Astrocyte of the cerebellum (primary cell): Measurements from ENCODE around the gene MMP28.

Source experiments
- DNase-seq: peaks from one replicate; pipeline ENCODE4 v3.0.0-alpha.2; 2011; ENCODE audit warnings: low read depth
- H3K4me3 ChIP-seq: 2 replicates; pipeline ENCODE4 v1.5.1; 2011; ENCODE audit warnings: mild to moderate bottlenecking, low read depth, low read length, moderate library complexity
- in situ Hi-C: cut with HindIII; loops from 2 replicates; pipeline ENCODE4 v1.10.0; 2017; ENCODE audit warnings: low sequenced_read_pairs
- TF ChIP-seq, protein P1 (sequence below): IDR thresholded peaks from 2 replicates; pipeline ENCODE4 v1.5.1; 2012; ENCODE audit warnings: low read length, low read depth, moderate library complexity, mild to moderate bottlenecking; ENCODE audit errors: missing control alignments

MMP28 gene

DNA sequence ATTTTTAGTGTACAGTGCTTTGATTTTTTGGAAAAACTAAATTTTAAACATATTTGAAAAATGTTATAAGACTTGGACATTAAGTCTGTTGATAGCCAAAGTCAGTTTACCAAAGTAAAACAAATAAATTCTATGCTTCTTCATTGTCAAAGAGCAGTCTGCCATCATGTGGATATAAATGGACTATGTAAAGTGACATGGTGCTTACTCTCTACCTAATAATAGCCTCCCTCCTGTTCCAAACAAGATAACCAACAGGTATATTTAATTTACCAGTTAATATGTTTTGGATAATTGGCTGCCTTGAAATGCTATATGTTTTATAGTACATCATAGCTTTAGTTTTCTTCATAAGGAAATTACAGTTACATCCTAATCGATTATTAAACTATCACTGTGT lies 29.8 kb upstream of the MMP28 start:
- TF ChIP-seq, protein P1, sequence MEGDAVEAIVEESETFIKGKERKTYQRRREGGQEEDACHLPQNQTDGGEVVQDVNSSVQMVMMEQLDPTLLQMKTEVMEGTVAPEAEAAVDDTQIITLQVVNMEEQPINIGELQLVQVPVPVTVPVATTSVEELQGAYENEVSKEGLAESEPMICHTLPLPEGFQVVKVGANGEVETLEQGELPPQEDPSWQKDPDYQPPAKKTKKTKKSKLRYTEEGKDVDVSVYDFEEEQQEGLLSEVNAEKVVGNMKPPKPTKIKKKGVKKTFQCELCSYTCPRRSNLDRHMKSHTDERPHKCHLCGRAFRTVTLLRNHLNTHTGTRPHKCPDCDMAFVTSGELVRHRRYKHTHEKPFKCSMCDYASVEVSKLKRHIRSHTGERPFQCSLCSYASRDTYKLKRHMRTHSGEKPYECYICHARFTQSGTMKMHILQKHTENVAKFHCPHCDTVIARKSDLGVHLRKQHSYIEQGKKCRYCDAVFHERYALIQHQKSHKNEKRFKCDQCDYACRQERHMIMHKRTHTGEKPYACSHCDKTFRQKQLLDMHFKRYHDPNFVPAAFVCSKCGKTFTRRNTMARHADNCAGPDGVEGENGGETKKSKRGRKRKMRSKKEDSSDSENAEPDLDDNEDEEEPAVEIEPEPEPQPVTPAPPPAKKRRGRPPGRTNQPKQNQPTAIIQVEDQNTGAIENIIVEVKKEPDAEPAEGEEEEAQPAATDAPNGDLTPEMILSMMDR: no peak
- no peak overlapping the region for H3K4me3 ChIP-seq
- DNase-seq: no peak
- in situ Hi-C loops: no loop called here

DNA sequence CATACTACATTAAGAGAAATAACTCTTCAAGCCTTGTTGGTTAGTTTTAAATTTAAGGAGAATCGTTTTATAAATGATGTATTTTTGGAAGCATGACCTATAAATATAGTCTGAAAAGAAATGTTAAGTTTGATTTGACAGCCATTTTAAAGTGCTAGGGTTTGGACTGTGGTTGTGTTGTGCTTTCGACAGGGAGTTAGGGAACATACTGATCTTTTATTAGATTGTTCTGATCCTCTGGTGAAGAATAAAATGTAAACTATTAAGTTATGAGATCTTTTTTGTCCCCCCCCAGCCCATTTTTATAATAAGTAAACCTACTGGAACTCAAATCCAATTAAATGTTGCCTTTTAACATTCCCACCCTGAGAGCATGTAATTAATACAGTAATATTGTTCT lies 25.9 kb upstream of the MMP28 start:
- TF ChIP-seq, protein P1: no peak
- DNase-seq: no peak
- no peak overlapping the region for H3K4me3 ChIP-seq
- in situ Hi-C loops: no loop called here

DNA sequence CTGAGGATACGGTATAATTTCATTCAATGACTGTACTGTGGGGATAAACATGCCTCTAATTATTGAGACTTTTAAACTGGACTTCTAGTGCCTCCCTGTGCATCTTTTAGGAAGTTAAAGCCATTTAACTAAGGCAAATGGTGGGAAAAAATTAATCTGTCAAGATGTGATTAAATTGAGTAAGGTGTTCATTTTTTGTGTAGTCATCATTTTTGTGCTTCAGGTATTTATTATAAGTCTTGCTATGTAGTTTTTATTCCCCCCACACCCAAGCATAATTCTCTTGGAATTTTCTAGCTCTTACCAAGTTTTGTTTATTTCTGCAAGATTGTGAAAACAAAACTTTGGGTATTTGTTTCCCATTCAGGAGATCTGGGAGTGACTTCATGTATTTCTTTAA lies 24.0 kb upstream of the MMP28 start:
- H3K4me3 ChIP-seq: no peak overlapping the region
- in situ Hi-C loops: no loop called here
- TF ChIP-seq, protein P1: no peak
- DNase-seq: no peak

DNA sequence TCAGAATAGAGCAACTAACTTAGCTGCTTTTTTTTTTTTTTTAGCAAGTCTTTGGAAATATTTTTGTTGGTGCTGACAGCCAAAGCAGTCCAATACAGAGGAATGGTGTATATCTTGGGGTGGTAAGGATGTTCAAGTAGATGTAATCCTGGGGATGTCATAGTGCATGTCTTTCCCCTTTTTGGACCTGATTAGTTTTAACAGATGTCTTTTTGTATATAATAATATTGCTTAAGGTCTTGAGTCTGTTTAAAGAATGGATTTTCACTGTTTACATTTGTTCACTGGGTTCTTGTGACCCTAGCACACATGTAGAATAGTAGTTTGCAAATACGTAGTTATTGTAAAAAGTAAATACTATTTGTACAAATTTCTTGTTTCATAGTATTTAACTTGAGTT lies 21.8 kb upstream of the MMP28 start:
- TF ChIP-seq, protein P1: no peak

DNA sequence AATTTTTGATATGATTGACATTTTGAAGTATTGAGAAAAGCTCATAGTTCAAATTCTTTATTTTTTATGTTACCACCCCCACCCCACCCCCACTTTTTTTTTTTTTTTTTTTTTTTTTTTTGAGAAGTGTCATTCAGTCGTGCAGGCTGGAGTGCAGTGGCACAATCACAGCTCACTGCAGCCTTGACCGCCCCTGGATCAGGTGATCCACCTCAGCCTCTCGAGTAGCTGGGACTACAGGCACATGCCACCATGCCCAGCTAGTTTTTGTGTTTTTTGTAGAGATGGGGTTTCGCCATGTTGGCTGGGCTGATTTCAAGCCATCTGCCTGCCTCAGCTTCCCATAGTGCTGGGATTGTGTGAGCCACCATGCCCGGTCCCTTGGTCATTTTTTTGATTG lies 21.3 kb upstream of the MMP28 start:
- H3K4me3 ChIP-seq: no peak overlapping the region
- in situ Hi-C loops: no loop called here
- DNase-seq: no peak
- TF ChIP-seq, protein P1: no peak

More for the DNA sequence above, 21.8 kb upstream of the MMP28 start:
- no peak overlapping the region for H3K4me3 ChIP-seq
- in situ Hi-C loops: no loop called here
- DNase-seq: no peak

DNA sequence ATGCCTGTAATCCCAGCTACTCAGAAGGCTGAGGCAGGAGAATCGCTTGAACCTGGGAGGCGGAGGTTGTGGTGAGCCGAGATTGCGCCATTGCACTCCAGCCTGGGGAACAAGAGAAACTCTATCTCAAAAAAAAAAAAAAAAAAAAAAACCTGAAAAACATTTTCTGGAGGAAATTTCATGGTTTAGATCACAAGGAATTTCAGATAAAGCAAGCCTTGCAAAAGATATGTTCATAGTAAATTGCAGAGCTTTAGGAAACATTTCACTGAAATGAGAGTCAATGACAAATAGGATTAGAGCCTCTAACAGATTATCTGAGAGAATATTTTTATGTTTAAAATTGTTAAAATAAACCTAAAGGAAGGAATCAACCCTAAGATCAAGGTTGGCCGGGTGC lies 17.0 kb upstream of the MMP28 start:
- H3K4me3 ChIP-seq: no peak overlapping the region
- TF ChIP-seq, protein P1: no peak
- in situ Hi-C loops: no loop called here
- DNase-seq: no peak

DNA sequence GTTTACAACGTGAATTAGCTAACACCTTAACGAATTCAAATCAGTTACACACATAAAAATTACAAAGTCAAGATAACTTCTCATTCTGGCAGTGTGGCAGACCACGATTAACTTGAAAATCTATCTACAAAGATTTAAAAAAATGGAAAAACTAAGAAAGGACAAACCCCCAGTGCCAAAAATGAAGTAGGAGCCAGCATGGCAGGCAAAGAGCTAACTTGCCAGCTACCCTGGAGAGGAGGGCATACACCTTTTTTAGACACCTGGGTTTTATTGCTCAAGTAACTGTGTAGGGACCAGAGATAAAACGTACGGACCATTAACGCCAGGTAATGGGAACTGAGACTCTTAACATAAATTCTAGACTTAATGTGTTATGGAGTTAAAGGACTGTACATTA lies 16.3 kb upstream of the MMP28 start:
- in situ Hi-C loops: no loop called here
- no peak overlapping the region for H3K4me3 ChIP-seq
- DNase-seq: no peak
- TF ChIP-seq, protein P1: no peak
